Psoas muscle (tissue), 8 donors: ENCODE measurements around the gene PANK4. TPM values are rescaled to one million over a fixed set of nuclear protein-coding genes. Genes with fewer than 3 reads are reported as not detected.

Experiments used
- ATAC-seq, 4 donors: fragments of 200-7000 bp; cut with Tn5 transposase; one replicate each; pipeline ENCODE4 v1.9.1; 2020; ENCODE audit warnings: moderate library complexity in 3 of 4, mild to moderate bottlenecking in 2 of 4
- DNase-seq, 2 donors: peaks; one replicate each; pipeline ENCODE4 v3.0.0-alpha.2; 2020
- H3K27ac ChIP-seq: fragments of 200-600 bp; one replicate; pipeline ENCODE4 v1.8.0; 2022
- H3K27me3 ChIP-seq, 3 donors: fragments of 200-600 bp in 1 of 3; one replicate each; pipeline versions ENCODE4 v1.6.1 to v1.8.0; 2013 to 2022; ENCODE audit warnings: low read length in 2 of 3, mild to moderate bottlenecking in 2 of 3, moderate library complexity in 1 of 3; ENCODE audit not compliant: insufficient read depth in 3 of 3
- H3K36me3 ChIP-seq, 2 donors: fragments of 200-600 bp in 1 of 2; one replicate each; pipeline versions ENCODE4 v1.6.1 to v1.8.0; 2013 to 2022; ENCODE audit warnings: low read depth in 1 of 2, mild to moderate bottlenecking in 1 of 2, moderate library complexity in 1 of 2; ENCODE audit not compliant: insufficient read depth in 1 of 2
- H3K4me1 ChIP-seq: fragments of 200-600 bp; one replicate; pipeline ENCODE4 v1.8.0; 2022
- H3K4me3 ChIP-seq: fragments of 200-600 bp; one replicate; pipeline ENCODE4 v1.8.0; 2022; ENCODE audit warnings: mild to moderate bottlenecking
- H3K9me3 ChIP-seq: fragments of 200-600 bp; one replicate; pipeline ENCODE4 v1.8.0; 2022
- WGBS, 3 donors: extraction: QIAGEN DNeasy Blood & Tissue Kit; methylation state at CpG; one replicate each; pipeline versions ENCODE4 v1.1.6 to v1.1.7; 2013; 5-methylcytosine and 5-hydroxymethylcytosine counted together
- intact Hi-C, 2 donors: fragments of 100-400 bp; cut with DNase I; formaldehyde crosslinking; loops; one replicate each; pipeline versions ENCODE4 v1.11.0 to v1.14.2; 2022
- polyA plus RNA-seq, 3 donors: library from polyadenylated mRNA; stranded (reverse); fragments of 200-250 nt; gene quantifications; one replicate each; pipeline ENCODE4 v1.2.3, GENCODE V29; 2013
- total RNA-seq, 4 donors: library from RNA; stranded (reverse); fragmentation: NEBNext Ultra II Directional in 2 of 4; extraction: Animal tissue kit (Norgen Biotek cat#: 25700) in 2 of 4; gene quantifications; one replicate each; pipeline versions ENCODE4 v1.2.1 to v1.2.4, GENCODE V29; 2021 to 2023
- TF ChIP-seq, protein P1 (sequence below): fragments of 200-600 bp; IDR thresholded peaks from one replicate; pipeline ENCODE4 v1.8.0; 2022; ENCODE audit warnings: antibody characterized with exemption
- donor health status: healthy with polysubstance abuse.
- donor health status: DM: no; HTN: no; CAD: no; lungs with moderate emphysema.
- donor health status: Bipolar disorder and iron deficiency.
- donor health status: healthy.
- donor health status: DM: yes; HTN: yes; CAD: no.
- donor health status: DM: no; HTN: no; CAD: no.
- donor health status: DM: no; HTN: no; CAD: no.
- donor health status: DM: yes; HTN: yes; CAD: no.

PANK4 gene
- total and polyA plus RNA-seq, 7 donors = 29.0 to 45.1 (median 31.9) TPM

DNA sequence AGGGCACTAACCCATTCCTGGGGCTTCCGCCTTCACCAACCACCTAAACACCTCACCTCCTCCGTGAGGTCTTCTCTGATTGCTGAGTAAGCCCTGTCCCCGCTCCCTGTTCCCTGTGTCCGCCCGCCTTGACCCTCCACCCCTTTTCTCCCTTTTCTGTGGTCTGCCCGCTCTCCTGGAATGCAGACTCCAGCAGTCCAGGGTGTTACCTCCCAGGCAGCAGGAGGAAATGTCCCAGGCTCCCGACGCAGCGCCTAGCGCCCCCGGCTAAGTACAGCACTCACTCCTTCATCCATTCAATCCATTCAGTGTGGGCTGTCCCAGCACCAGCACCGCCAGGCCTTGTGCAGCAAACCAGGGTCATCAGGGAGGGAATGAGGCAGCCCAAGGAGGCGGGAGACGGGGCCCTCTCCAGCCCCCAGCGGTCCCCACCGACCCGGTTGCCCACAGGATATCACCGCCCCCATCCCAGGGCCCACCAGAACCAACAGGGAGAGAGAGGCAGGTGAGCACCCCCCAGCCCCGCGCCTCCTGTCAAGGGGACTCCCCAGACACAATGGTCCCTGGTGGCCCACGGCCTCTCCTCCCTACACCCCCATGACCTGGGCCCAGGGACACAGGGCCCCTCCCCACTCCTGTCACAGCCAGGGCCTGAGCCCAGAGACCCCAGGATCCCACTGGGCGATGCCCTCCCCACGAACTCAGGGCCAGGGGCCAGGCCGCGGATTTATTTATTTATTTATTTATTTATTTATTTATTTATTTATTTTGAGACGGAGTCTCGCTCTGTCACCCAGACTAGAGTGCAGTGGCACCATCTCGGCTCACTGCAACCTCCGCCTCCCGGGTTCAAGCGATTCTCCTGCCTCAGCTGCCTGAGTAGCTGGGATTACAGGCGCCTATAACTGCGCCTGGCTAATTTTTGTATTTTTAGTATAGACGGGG is 40.0 kb upstream of the PANK4 start:
- H3K27ac ChIP-seq = no peak overlapping the region
- 70 to 82% (median 76%) methylated on average over 31 to 34 of the region's 34 CpGs for WGBS, 3 donors
- H3K4me1 ChIP-seq = no peaks in the 10 kb centered on the region
- peaks cover 0 to 6% (median 5%) of the 10 kb centered on the region in 3 donors for H3K27me3 ChIP-seq
- ATAC-seq (no peak), DNase-seq (peak in 1 of 2 donors; percentile 45)
- no peak overlapping the region for H3K4me3 ChIP-seq
- TF ChIP-seq, protein P1, sequence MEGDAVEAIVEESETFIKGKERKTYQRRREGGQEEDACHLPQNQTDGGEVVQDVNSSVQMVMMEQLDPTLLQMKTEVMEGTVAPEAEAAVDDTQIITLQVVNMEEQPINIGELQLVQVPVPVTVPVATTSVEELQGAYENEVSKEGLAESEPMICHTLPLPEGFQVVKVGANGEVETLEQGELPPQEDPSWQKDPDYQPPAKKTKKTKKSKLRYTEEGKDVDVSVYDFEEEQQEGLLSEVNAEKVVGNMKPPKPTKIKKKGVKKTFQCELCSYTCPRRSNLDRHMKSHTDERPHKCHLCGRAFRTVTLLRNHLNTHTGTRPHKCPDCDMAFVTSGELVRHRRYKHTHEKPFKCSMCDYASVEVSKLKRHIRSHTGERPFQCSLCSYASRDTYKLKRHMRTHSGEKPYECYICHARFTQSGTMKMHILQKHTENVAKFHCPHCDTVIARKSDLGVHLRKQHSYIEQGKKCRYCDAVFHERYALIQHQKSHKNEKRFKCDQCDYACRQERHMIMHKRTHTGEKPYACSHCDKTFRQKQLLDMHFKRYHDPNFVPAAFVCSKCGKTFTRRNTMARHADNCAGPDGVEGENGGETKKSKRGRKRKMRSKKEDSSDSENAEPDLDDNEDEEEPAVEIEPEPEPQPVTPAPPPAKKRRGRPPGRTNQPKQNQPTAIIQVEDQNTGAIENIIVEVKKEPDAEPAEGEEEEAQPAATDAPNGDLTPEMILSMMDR = no peak
- H3K36me3 ChIP-seq = no peaks in the 10 kb centered on the region
- H3K9me3 ChIP-seq = no peaks in the 10 kb centered on the region
- intact Hi-C loops = no loop called here

- Histone ChIP-seq H3K27me3 (peaks cover 0 to 6% (median 5%) of the 10 kb centered on the region in 3 donors), H3K27ac (no peak overlapping the region), H3K4me1 (no peaks in the 10 kb centered on the region), H3K9me3 (no peaks in the 10 kb centered on the region), H3K36me3 (no peaks in the 10 kb centered on the region), H3K4me3 (no peak overlapping the region)
- WGBS, 3 donors = 33 to 38% (median 35%) methylated on average over 13 to 14 of the region's 14 CpGs
- DNase-seq (peak in 1 of 2 donors; percentile 50), ATAC-seq (no peak)
- intact Hi-C loops = no loop called here
- TF ChIP-seq, protein P1 = no peak
These were observed 38.5 kb upstream of the PANK4 start for GRCh38 chr1:2564815-2565374.

DNA sequence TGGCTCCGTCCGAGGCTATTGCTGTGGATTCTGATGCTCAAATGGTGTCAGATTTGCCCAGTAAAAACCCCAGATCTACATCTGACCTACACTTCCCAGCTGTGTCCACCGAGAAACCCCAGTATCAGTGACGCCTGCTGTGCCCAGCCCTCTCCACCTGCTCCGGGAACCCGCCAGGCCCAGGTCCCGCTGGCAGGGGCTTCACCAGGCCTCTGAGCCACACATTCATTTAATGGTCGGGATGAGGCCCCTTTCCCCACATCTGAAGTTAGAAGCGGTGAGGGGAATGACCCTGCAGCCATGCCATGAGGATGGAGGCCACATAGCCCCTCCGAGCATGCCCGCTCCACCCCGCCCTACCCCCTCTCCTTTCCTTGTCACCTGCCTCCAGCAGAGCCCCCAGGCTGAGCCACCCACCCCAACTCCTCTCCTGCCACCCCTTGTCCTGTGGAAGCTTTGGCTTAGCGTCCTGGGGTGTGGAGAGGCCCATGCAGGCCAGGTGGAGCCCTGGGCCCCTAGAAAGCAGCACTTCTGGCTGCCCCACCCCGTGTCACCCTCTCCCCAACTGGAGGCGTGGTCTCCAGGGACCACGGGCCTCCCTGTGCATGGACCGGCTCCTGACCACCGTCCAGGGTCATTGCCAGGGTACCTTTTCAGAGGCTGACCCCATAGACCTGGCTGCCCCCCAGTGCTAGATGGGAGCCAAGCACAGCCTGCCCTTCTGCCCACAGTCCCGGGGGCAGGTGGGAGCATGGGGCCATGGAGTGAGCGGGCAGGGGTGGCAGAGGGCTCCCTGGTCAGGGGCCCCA is 37.8 kb upstream of the PANK4 start:
- DNase-seq = peak in 1 of 2 donors; percentile 46
- intact Hi-C loops = no loop called here

DNA sequence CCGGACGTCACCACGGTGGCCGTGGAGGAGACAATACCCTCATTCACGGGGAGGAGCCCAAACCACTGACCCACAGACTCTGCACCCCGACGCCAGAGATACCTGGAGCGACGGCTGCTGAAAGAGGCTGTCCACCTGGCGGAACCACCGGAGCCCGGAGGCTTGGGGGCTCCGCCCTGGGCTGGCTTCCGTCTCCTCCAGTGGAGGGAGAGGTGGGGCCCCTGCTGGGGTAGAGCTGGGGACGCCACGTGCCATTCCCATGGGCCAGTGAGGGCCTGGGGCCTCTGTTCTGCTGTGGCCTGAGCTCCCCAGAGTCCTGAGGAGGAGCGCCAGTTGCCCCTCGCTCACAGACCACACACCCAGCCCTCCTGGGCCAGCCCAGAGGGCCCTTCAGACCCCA is 36.8 kb upstream of the PANK4 start:
- H3K36me3 ChIP-seq = no peaks in the 10 kb centered on the region
- H3K27me3 ChIP-seq = peaks cover 0 to 6% (median 5%) of the 10 kb centered on the region in 3 donors
- WGBS, 3 donors = 80 to 92% (median 82%) methylated on average over 15 to 18 of the region's 18 CpGs
- no peak for DNase-seq
- intact Hi-C loops = no loop called here
- H3K9me3 ChIP-seq = no peaks in the 10 kb centered on the region
- no peak for ATAC-seq
- no peak overlapping the region for H3K4me3 ChIP-seq
- no peaks in the 10 kb centered on the region for H3K4me1 ChIP-seq
- no peak overlapping the region for H3K27ac ChIP-seq
- TF ChIP-seq, protein P1 = no peak

More for the DNA sequence above, 37.8 kb upstream of the PANK4 start:
- Histone ChIP-seq H3K36me3 (no peaks in the 10 kb centered on the region), H3K4me3 (no peak overlapping the region), H3K27ac (no peak overlapping the region), H3K4me1 (no peaks in the 10 kb centered on the region), H3K9me3 (no peaks in the 10 kb centered on the region), H3K27me3 (peaks cover 0 to 6% (median 5%) of the 10 kb centered on the region in 3 donors)
- WGBS, 3 donors = 65 to 69% (median 68%) methylated on average over 19 to 20 of the region's 20 CpGs
- TF ChIP-seq, protein P1 = no peak
- ATAC-seq = no peak
